Sigmoid colon (tissue), 4 donors: ENCODE measurements around the gene DLG3.

ENCODE experiments used
- CTCF ChIP-seq, 4 experiments: fragments of 450-650 bp in 3 of 4; fragments of 200-600 bp in 1 of 4; IDR thresholded peaks; one replicate each; pipeline ENCODE4 v1.5.1; 2016 to 2019; ENCODE audit warnings: antibody characterized with exemption in 4 of 4, mild to moderate bottlenecking in 3 of 4, moderate library complexity in 2 of 4
- POLR2A ChIP-seq, 2 donors: fragments of 450-650 bp; IDR thresholded peaks; one replicate each; pipeline ENCODE4 v1.6.1; 2016; ENCODE audit warnings: antibody characterized with exemption in 2 of 2, mild to moderate bottlenecking in 2 of 2, moderate library complexity in 2 of 2
- POLR2AphosphoS5 ChIP-seq, 4 donors: sonication (generic); formaldehyde crosslinking; IDR thresholded peaks; one replicate each; pipeline ENCODE4 v1.6.1; 2017; ENCODE audit warnings: antibody characterized with exemption in 4 of 4

- TF ChIP-seq CTCF (IDR thresholded peaks at IDR 0.05) (no peak), POLR2AphosphoS5 (IDR thresholded peaks at IDR 0.05) (no peak), POLR2A (IDR thresholded peaks at IDR 0.05) (no peak)
These were observed 19.4 kb downstream of the DLG3 start for GRCh38 chrX:70464051-70464450.
